Inflammatory macrophage treated with lipopolysaccharide for 1 hour (primary cell): ENCODE results near the gene FNTB.

Experiments
- DNase-seq, 2 donors: peaks; one replicate each; pipeline ENCODE4 v3.0.0-alpha.2; 2020 to 2022

The FNTB gene

DNA sequence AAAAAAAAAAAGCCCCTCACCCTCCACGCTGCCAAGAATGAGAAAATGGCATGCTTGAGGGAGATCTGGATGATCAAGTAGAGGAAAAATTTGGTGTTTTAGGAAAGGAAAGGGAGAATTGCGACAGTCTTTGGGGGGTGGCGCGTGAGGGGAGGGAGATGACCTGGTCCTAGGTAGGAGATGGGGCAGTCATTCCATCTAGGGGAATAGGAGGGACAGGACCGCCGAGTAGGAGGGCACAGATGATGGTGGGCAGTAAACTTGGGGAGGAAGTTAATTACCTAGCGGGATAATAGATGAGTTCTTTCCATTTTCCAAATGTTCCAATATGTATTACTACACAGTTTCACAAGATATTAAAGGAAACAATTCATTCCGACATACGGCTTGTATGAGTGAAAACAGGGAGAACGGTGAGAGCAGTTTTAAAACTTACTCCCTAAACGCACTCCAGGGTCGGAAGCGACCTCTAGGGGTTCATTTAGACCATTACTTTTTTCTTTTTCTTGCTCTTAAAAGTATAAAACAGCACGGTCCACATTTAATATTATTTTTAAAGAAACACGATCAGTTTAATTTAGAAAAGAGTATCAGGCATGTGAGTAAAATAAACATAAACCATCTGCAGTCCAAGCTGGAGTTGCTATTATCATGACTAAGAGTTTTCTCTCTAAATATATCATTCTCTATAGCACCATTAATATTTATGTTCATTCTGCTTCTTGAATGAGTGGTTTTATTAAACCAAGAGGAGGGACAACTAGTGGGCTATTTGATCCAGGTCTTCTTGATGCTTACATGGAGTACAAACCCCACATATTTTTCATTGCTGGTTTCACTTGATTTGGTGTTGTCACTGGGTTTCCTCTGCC is 3.0 kb upstream of the FNTB start:
- DNase-seq, result peak; percentile 31 to 68

DNA sequence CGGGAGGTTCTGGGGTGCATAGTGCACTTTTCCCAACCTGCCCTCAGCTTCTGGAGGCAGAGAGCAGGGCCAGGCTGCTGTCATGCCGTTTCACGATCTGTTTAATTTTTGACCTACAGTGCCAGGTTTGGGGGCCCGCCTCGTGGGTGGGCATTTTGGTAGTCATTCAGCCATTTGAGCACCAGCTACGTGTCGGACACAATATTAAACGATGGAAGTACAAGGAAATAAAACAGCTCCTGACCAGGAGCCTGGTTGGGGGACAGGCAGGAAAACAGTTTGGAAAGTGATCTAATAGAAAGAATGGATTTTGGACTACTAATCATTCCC is 708 bp downstream of the FNTB start:
- no peak for DNase-seq

DNA sequence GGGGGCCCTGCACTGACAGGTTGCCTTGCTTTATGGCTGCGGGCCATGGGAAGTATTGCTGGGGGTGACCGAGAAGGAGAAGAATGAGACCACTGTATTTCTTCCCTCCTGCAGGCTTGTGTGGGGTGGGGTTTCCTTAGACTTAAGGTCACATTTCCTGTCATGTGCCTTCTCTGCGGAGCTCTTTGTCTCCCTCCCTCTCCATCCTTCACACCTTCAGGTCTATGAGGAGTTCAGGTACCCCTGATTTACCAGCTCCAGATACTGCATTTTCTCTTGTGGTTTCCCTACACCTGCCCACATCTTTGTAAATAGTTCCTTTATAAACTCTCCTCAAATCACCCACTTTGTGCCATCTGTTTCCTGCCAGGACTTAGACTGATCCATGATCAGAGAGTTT is 3.6 kb downstream of the FNTB start:
- no peak for DNase-seq

DNA sequence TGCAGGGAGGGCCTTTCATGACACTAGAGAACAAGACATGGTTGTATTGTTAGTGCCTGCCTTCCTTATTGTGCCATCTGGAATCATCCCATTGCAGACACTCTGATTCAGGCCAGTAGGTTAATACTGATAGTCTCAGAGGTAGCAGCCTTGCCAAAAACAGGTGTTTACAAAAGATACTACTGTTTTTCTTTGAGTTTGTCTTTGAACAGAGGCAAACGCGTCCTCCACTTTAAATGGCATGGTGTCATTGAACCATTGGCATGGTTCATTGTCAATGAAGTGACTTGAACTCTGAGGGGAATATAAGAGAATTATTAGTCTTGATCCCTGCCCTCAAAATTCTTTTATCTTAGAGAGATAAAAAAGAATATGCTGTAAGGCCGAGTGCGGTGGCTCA is 4.2 kb downstream of the FNTB start:
- DNase-seq, result no peak

DNA sequence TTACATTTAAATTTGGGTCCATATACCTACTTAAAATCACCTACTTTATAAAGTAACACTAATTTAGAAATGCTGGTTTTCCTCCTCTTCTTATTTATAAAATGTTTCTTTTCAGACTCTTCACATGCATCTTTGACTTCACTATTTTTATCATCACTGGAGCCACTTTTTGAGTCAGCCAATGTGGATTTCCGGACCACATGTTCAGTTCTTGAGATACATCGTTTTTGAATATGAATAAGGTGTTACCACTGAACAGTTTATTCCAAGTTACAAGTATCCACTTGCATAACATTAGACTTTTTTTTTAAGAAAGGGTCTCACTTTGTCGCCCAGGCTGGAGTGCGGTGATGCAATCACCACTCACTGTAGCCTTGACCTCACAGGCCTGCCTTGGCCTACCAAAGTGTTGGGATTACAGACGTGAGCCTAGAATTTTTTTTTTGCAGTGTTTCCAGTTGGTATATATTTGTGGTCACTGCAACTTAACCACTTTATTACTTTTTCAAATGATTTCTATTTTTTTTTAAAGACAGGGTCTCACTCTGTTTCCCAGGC is 5.7 kb downstream of the FNTB start:
- no peak for DNase-seq

DNA sequence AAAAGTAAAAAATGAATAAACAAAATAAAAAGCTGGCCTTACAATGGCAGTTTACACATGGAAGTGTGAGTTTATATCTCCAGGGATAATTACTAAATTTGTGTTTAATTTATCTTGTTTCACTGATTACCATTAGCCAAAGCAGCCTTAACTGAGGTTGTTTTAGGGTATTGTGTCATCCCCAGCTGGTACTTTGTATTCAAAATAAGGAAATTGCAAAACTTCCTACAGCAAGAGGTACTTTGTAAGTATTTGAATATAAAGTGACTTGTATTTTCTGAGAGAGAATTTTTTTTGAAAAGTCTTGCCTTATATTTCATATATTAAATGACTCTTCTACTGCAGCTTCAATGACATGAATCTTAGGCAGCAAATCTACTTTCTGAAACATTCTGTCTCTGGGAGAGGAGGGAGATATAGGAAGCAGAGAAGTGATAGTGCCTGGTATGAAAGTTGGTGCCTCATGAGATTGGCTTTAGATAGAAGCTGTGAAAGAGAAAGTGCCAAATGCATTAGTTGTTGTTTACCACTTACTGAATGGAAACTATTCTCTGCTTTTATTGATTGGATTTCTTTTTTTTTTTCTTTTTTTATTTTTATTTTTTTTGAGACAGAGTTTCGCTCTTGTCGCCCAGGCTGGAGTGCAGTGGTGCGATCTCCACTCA is 6.7 kb downstream of the FNTB start:
- DNase-seq, result peak; percentile 63 to 65

DNA sequence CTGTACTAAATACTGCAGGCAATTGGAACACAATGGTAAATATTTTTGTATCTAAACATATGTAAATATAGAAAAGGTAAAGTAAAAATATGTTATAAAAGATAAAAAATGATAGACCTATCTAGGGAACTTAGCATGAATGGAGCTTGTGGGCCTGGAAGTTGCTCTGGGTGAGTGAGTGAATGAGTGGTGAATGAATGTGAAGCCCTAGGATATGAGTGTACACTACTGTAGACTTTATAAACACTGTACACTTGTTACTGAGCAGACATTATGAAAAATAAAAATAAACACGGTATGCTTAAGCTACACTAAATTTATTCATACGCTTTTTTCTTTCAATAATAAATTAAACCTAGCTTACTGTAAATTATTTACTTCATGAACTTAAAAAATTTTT is 7.8 kb downstream of the FNTB start:
- no peak for DNase-seq

DNA sequence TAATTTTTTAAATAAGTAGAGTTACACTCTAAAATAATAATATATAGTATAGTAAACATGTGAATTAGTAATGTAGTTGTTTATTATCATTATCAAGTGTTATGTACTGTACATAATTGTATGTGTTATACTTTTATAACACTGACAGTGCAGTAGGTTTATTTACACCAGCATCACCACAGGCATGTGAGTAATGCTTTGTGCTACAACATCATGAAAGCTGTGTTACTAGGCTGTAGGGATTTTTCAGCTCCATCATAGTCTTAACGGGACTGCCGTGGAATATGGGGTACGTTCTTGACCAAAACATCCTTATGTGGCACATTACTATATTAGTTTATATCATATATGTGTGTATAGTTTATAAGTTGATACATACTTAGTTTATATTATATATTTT is 8.6 kb downstream of the FNTB start:
- DNase-seq, result no peak

DNA sequence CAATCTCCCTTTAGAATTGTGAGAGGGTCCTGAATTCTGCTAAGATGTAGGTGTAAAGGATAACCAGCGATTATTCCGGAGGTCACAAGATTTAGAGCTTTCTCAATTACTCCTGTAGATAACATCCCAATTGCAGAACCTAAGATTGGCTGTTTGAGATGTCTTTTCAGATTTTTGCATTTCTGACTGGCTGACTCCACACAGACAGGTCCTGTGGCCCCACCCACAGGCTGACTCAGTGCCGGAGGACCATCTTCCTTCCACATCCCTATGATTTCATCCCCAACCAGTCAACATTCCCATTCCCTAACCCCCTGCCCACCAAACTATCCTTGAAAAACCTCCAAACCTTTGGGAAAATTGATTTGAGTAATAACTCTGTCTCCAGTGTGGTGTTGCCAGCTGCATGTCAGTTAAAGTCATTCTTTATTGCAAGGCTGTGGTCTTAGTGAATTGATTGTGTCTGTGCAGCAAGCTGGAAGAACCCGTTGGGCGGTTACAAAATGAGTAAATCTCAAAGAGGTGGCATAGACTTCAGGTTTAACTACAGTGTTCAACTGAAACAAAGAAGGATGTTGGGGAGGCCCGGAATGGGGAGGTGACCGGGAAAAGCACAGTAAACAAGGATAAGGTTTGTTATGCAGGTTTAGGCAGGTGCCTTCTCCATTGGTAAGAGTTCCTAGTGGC is 10.6 kb downstream of the FNTB start:
- DNase-seq, result no peak

DNA sequence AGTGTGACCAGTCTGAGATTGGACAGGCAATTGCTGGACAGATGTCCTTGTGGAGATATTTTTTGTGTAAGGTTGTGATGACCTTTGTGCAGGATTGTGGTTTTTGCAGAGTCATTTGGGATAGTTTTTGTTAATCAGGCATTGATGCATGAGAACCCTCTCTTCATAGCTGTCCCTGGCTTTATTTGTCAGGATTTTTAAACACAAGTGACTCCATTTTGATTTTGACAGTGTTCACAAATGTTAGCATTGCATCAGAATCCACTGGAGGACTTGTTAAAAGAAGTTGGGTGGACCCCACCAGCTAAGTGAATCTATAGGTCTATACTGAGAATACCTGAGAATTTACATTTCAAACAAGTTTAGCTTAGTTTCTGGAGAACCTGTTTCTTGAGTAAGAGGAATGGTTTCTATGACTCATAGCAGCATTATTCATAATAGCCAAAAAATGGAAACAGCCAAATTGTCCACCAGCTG is 11.8 kb downstream of the FNTB start:
- DNase-seq, result no peak

DNA sequence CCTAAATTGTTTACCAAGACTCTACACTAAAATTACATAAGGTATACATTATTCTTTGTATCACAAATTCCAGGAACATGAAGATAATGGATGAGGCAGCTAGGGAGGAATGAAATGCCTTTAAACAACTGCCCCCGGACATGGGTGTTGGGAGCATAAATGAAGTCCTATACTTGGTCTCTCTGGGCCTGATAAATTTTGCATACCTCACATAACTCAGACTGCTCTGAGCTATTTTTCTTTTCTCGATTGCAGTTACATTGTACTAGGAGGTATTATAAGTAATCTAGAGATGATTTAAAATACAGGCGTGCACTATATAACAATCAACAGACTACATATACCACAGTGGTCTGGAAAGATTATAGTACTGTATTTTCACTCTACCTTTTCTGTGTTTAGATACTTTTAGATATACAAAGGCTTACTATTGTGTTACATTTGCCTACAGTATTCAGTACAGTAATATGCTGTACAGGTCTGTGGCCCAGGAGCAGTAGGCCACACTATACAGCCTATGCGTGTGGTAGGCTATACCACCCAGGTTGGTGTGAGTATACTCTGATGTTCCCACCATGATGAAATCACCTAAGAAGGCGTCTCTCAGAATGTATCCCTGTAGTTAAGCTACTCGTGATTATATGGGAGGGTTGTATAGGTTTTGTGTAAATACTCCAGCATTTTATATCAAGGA is 14.3 kb downstream of the FNTB start:
- DNase-seq, result no peak

DNA sequence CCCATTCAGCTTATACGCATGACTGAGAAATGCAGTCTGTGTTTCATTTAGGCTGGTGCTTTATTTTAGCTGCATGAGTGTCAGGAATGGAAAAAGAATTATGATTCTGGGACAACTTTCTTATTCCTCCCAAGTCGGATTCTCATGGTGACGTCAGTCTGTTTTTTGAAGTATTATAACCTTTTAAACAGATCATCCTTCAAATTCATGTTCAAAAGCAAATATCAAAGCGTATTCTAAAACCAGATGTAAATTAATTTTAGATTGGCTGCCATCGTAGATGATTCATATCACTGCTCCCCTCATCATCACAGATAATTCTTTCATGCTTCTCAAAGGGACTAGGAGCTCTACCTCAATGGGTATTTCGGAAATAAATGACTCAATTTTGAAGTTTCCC is 15.0 kb downstream of the FNTB start:
- DNase-seq, result no peak

DNA sequence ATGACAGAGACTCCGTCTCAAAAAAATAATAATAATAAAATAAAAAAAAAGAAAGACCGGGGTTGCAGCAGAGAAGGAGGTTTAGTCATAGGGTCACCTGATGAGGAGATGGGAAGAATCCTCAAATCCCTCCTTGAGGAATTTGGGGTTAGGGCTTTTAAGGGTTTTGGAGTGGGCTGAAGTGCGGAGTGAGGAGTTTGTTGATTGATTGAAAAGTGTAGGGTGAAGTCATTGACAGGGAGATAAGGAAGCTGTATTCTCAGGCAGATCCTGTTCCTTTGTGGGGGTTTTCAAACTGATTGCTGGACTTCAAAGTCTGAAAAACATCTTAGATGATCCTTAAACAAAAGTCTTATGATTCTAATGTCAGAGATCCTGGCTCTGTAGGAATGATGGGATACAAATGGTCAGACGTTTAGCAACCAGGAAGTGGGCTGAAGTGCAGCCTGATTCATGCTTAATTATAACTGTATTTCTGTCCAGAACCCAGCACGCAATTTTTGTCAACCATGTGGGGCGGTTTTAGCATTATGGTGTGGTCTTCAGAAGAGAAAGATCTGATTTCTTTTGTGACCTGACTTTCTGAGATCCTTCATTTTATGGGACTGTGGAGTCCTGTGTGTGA is 16.0 kb downstream of the FNTB start:
- DNase-seq, result no peak

DNA sequence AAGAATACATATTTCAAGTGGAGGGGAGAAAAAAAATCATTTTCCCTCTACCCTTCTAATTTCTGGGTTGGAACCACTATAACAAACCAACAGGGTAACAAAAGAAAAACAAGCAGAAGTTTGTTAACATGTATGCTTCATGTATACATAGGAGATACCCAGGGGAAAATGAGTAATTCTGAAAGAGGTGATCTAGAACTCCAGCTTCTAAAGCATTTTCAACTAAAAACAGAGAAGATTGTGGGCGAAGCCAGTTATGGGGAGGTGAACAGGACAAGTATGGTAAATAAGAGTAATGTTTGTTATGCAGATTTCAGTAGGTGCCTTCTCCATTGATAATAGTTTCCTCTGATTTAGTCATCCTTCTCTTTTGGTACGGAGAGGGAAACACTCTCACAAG is 16.7 kb downstream of the FNTB start:
- DNase-seq, result no peak

DNA sequence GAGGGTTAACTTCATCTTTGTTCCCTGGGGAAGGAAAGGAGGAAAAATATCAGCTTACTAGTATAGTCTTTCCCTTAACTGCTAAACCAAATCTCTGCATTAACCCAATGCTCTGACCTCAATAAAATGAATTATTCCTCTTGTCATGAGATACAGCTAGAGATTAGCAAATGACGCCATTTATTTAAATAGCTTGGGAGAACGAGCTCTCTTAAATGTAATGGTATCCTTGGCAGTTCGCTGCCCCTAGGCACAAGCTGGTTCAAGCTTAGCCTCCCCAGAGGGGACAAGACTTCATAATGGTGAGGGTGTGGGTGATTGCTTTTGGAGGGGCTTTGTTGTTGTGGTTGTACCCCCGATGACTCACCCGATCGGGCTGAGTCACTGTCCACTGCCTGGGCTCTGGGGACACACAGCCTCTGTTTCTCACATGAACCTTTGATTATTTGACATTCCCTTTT is 19.6 kb downstream of the FNTB start:
- DNase-seq, result no peak

DNA sequence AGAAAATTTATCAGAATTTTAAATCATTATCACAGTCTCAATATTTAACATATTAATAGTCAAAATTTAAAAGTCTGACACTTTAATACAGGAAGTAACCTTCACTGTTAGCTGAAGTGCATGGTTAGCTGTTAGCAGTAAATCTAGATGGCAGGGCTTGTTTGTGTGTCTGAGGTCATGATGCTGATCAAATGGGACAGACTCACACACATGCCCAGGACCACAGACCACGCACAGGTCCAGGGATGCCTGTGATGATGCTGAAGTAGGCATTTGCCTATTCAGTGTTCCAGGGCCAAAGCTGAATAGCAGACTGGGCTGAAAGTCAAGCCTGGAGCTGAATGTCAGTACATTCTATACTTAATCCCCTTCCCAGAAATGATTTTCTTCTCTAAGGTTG is 20.5 kb downstream of the FNTB start:
- DNase-seq, result no peak

DNA sequence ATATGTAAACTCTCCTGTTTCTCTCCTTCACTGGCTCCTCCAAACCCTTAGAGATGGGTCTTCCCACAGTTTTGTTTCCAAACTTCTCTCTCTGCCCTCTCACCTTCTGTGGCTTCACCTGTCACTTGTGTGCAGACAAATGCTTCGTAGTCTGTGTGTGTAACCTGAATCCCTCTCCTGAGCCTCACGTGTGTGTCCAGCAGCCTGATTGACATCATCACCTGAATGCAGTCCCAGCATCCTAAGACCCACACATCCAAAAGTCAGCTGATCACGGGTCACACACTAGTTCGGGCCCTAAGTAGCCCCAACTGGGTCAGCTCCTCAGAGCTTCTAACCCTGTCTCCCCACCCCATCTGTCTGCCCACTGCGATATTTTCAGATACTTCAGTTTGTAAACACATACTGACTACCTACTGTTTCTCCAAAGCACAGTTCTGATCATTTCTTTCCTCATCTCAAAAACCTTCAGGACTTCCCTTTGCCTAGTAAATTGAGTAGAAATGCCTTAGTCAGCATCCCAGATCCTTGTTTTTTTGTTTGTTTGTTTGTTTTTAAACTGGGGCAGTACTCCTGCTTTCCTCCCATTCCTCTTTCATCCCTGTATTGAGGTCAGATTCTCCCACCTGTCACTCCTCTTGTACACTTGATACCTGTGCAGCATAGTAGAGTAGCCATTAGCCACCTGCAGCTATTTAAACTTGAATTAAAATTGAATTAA is 23.7 kb downstream of the FNTB start:
- DNase-seq, result no peak

DNA sequence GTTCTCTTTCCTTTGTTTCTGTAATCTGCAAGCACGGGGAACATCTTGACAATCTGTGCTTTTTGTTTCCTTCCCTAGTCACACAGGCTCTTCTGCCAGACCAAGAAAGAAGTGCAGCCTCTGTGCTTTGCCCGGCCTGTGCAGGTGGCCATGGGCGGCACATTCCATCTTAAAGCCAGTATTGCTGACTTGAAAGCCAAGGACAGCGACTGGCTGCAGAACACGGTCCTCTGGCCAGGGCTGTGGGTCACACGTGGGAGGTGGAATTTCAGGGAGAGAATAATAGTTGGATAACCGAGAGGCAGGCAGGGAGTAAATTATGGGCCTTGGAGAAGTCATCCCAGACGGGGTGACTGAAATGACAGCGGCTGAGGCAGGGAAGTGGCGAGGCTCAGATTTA is 24.8 kb downstream of the FNTB start:
- no peak for DNase-seq

DNA sequence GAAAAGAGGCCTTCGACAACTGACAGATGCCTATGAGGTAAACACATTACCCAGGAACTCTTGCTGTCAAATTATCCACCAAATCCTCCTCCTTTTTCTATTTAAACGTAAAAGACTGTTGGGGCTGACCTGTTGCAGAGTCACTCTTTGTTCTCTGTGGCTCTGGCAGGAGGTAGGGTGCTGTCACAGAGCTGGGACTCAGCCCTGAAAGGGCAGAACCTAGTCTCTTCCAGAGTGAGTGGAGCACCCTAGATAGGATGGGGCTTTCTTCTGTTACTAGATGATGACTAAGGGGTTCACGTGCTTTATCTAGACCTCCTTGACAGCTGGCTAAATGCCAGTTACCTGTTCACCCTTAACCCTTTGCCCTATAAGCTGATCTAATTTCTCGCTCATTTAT is 25.7 kb downstream of the FNTB start:
- DNase-seq, result no peak

DNA sequence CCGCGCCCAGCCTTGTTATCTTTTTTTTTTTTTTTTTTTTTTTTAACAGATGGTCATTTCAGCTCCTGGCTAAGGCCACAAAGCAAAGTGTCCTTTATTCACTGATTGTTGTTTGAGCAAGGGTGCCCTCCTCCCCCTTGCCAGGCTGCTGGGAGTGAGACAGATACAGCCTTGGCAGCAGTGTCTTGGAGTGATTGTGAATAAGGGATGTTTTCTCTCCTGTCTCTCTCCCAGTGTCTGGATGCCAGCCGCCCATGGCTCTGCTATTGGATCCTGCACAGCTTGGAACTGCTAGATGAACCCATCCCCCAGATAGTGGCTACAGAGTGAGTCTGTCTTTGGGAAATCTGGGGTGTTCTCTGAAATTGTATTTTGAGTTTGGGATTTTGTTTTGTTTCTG is 28.7 kb downstream of the FNTB start:
- no peak for DNase-seq

DNA sequence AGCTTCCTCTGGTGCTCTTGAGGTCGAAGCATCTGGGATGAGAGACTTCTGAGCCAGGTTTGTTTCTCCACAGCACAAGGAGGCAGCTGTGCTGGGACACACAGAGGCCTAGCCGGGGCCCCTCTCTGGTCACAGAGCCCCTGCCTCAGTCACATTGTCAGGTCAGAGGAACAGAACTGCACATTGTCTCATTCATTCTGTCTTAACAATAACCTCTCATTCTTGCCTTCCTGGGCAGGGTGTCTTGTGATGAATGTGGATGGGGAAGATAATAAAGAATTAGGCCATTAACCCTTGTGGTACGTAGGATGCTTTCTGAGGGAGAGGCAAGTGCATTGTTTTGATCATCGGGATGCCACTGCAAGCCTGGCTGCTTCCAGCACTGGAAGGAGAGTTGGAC is 29.8 kb downstream of the FNTB start:
- no peak for DNase-seq
